Smooth muscle cell (in vitro differentiated cells): Measurements from ENCODE around the gene BANP. TPM values are rescaled to one million over a fixed set of nuclear protein-coding genes. Genes with fewer than 3 reads are reported as not detected.
"Not testable (repeated sequence)": the region's sequence is repeated elsewhere in the genome, so short reads cannot be mapped to it uniquely, and the experiment has no call there.

Experiments used
- DNase-seq: peaks from one replicate; lab custom pipeline; 2025; ENCODE audit not compliant: unreplicated experiment; lab: John Stamatoyannopoulos, UW
- H2AFZ ChIP-seq: fragments of 200-600 bp; sonication (generic); 2 replicates; pipeline ENCODE4 v1.6.0; 2016; ENCODE audit warnings: antibody characterized with exemption, low read depth, mild to moderate bottlenecking
- H3F3A ChIP-seq: fragments of 200-600 bp; sonication (generic); 2 replicates; pipeline ENCODE4 v1.6.0; 2017; ENCODE audit warnings: antibody characterized with exemption, low read depth
- H3K27ac ChIP-seq: fragments of 200-600 bp; sonication (generic); 2 replicates; pipeline ENCODE4 v1.5.1; 2016; ENCODE audit warnings: low read depth, mild to moderate bottlenecking
- H3K27me3 ChIP-seq: fragments of 200-600 bp; sonication (generic); 2 replicates; pipeline ENCODE4 v1.6.1; 2016; ENCODE audit warnings: low read depth, mild to moderate bottlenecking
- H3K36me3 ChIP-seq: fragments of 200-600 bp; sonication (generic); 2 replicates; pipeline ENCODE4 v1.5.1; 2016; ENCODE audit warnings: low read depth
- H3K4me1 ChIP-seq: fragments of 200-600 bp; sonication (generic); 2 replicates; pipeline ENCODE4 v1.5.1; 2016; ENCODE audit warnings: low read depth
- H3K4me2 ChIP-seq: fragments of 200-600 bp; sonication (generic); 2 replicates; pipeline ENCODE4 v1.6.0; 2016; ENCODE audit warnings: mild to moderate bottlenecking
- H3K4me3 ChIP-seq: fragments of 200-600 bp; sonication (generic); 2 replicates; pipeline ENCODE4 v1.5.1; 2016; ENCODE audit warnings: mild to moderate bottlenecking
- H3K79me2 ChIP-seq: fragments of 200-600 bp; sonication (generic); 2 replicates; pipeline ENCODE4 v1.6.0; 2016; ENCODE audit warnings: low read depth, mild to moderate bottlenecking
- H3K9ac ChIP-seq: fragments of 200-600 bp; sonication (generic); 2 replicates; pipeline ENCODE4 v1.6.0; 2016; ENCODE audit warnings: low read depth
- H3K9me3 ChIP-seq: fragments of 200-600 bp; sonication (generic); replicated peaks from 2 replicates; pipeline ENCODE4 v1.5.1; 2016; ENCODE audit warnings: low read depth
- H4K20me1 ChIP-seq: fragments of 200-600 bp; sonication (generic); 2 replicates; pipeline ENCODE4 v1.6.0; 2016; ENCODE audit warnings: low read depth
- WGBS: methylation state at CpG from one replicate; pipeline ENCODE4 v1.1.7; 2016; ENCODE audit warnings: low lambda C conversion rate; 5-methylcytosine and 5-hydroxymethylcytosine counted together
- polyA plus RNA-seq: library from polyadenylated mRNA; unstranded; fragments of >200 nt; fragmentation: Nextera tagmentation; extraction: Ambion mirVana; gene quantifications from 2 replicates; pipeline ENCODE4 v1.2.1, GENCODE V29; 2016
- total RNA-seq: library from RNA; depleted of rRNA; stranded (reverse); fragments of >200 nt; gene quantifications from 2 replicates; pipeline ENCODE4 v1.2.3, GENCODE V29; 2014
- TF ChIP-seq, protein P1 (sequence below): fragments of 200-600 bp; sonication (generic); IDR thresholded peaks from 2 replicates; pipeline ENCODE4 v1.5.1; 2017; ENCODE audit warnings: borderline replicate concordance, mild to moderate bottlenecking, antibody characterized with exemption; ENCODE audit not compliant: insufficient read depth, poor library complexity, severe bottlenecking

BANP gene
- total and polyA plus RNA-seq, 2 experiments from 2014 or later: 11.5 to 19.5 TPM

DNA sequence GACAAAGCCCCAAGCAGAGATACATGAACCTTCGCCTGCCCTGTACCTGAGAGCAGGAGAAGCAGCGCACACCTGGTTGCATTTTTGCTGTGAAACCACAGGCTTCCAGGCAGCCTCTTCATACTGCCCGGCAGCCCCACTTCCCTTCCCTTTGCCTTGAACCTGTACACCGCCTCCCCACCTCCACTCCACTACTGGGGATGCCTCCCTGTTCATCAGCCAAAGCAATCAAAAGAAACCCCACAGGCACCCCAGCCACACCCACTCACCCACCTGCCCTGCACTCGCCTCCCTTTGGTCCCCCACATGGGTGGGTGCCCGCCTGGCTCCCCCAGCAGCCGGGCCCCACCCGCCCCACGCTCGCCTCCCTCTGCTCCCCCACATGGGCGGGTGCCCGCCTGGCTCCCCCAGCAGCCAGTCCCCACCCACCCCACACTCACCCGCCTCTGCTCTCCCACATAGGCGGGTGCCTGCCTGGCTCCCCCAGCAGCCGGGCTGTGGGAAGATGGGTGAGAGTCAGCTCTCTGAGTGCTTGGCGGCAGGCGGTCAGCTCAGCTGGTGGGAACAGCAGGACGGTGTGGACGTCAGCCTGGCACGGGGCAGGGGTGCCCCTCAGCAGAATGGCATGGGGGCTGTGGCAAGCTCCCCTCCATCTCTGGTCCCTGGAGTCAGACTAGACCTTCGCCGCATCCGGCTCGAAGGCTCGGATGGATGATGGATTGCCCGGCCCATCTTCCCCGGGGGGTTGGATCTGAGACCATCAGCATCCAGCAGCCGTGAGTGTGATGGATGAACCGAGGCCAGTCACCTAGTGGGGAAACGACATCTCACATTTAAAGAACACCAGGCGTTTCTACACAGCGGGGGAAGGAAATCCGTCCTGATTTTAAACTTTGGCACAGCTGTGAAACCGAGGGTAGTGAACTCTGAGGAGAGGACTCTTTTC is 135.6 kb downstream of the BANP start:
- no peaks in the 10 kb centered on the region for H3F3A ChIP-seq
- H3K27me3 ChIP-seq: no peaks in the 10 kb centered on the region
- H3K4me2 ChIP-seq: no peak overlapping the region
- no peaks in the 10 kb centered on the region for H3K4me1 ChIP-seq
- no peak for DNase-seq
- no peak overlapping the region for H2AFZ ChIP-seq
- TF ChIP-seq, protein P1, sequence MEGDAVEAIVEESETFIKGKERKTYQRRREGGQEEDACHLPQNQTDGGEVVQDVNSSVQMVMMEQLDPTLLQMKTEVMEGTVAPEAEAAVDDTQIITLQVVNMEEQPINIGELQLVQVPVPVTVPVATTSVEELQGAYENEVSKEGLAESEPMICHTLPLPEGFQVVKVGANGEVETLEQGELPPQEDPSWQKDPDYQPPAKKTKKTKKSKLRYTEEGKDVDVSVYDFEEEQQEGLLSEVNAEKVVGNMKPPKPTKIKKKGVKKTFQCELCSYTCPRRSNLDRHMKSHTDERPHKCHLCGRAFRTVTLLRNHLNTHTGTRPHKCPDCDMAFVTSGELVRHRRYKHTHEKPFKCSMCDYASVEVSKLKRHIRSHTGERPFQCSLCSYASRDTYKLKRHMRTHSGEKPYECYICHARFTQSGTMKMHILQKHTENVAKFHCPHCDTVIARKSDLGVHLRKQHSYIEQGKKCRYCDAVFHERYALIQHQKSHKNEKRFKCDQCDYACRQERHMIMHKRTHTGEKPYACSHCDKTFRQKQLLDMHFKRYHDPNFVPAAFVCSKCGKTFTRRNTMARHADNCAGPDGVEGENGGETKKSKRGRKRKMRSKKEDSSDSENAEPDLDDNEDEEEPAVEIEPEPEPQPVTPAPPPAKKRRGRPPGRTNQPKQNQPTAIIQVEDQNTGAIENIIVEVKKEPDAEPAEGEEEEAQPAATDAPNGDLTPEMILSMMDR: no peak
- no peaks in the 10 kb centered on the region for H4K20me1 ChIP-seq
- H3K9ac ChIP-seq: no peak overlapping the region
- H3K9me3 ChIP-seq: no peaks in the 10 kb centered on the region
- H3K36me3 ChIP-seq: no peaks in the 10 kb centered on the region
- H3K27ac ChIP-seq: no peak overlapping the region
- no peak overlapping the region for H3K4me3 ChIP-seq
- no peaks in the 10 kb centered on the region for H3K79me2 ChIP-seq
- WGBS: 96% methylated on average over 27 of the region's 34 CpGs

DNA sequence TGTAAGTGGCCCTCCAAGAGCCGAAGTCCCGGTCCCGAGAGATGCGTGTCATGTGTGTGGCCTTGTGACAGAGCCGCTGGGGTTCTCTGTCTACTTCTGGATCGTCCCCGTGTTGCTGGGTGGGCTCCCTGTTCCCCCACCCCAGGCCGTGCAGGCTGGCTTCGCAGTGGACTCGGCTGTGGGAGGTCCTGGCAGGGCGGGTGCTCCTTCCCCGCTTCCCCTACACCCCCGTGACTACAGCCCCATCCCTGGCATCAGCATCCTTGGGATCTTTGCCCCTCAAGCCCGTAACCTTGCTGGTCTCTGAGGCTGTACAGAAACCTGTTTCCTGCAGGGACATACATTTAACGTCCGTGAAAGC is 136.3 kb downstream of the BANP start:
- Histone ChIP-seq H3K4me1 (no peaks in the 10 kb centered on the region), H3K36me3 (no peaks in the 10 kb centered on the region)
- 93% methylated on average over 16 of the region's 16 CpGs for WGBS

DNA sequence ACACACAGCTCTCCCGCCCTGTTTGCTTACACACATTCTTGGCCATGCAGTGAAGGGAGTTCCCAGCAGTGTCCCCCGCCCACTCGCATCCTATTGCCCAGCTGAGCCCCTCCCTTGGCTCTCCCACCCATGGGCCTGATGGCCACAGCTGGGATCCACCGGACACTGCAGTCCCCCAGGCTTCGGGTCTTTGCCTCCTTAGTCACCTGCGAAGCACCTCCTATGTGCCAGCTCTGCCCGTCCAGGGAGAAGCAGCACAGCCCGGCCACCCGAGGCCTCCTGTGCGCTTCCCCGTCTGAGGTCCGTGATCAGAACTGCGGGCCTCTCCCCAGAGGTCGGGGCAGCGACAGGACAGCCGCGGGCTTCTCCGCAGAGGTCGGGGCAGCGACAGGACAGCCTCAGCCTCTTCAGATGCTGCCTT is 136.9 kb downstream of the BANP start:
- Histone ChIP-seq H4K20me1 (no peaks in the 10 kb centered on the region), H3K36me3 (no peaks in the 10 kb centered on the region), H3K27me3 (no peaks in the 10 kb centered on the region), H3K4me2 (no peak overlapping the region), H3K9ac (no peak overlapping the region), H3K4me3 (no peak overlapping the region), H3K27ac (no peak overlapping the region), H3K4me1 (no peaks in the 10 kb centered on the region), H3K9me3 (no peaks in the 10 kb centered on the region), H3K79me2 (no peaks in the 10 kb centered on the region), H3F3A (no peaks in the 10 kb centered on the region), H2AFZ (no peak overlapping the region)
- TF ChIP-seq, protein P1: no peak
- 86% methylated on average over 20 of the region's 20 CpGs for WGBS
- no peak for DNase-seq

More for the DNA sequence above, 136.3 kb downstream of the BANP start:
- Histone ChIP-seq H3K27ac (no peak overlapping the region), H3F3A (no peaks in the 10 kb centered on the region), H3K9ac (no peak overlapping the region), H3K79me2 (no peaks in the 10 kb centered on the region), H3K9me3 (no peaks in the 10 kb centered on the region), H3K4me3 (no peak overlapping the region), H4K20me1 (no peaks in the 10 kb centered on the region), H2AFZ (no peak overlapping the region), H3K27me3 (no peaks in the 10 kb centered on the region), H3K4me2 (no peak overlapping the region)
- DNase-seq: no peak
- TF ChIP-seq, protein P1: no peak

DNA sequence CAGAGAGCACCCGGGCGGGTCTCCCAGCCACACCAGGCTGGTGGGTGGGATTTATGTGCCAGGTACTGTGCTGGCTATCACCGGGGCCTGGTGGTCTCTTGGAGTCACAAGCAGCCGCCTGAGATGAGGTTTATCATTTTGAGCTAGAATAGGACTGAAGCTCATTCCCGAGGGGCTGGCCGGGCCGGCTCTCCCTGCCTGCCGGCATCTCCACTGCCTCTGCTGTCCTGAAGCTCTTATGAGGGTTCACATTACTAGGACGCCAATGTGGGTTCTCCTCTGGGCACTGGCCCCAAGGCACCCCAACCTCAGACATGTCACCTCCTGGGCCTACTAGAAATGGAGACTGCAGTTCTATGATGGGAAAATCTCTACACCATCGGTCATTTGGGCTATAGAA is 137.4 kb downstream of the BANP start:
- H3K27me3 ChIP-seq, H4K20me1 ChIP-seq, H3K79me2 ChIP-seq, H3K9ac ChIP-seq, H3K4me3 ChIP-seq, H3K36me3 ChIP-seq, H3K9me3 ChIP-seq, H3K4me2 ChIP-seq, H3K27ac ChIP-seq, H2AFZ ChIP-seq, H3F3A ChIP-seq, H3K4me1 ChIP-seq, DNase-seq: not testable (repeated sequence)
- 84% methylated on average over 10 of the region's 10 CpGs for WGBS

DNA sequence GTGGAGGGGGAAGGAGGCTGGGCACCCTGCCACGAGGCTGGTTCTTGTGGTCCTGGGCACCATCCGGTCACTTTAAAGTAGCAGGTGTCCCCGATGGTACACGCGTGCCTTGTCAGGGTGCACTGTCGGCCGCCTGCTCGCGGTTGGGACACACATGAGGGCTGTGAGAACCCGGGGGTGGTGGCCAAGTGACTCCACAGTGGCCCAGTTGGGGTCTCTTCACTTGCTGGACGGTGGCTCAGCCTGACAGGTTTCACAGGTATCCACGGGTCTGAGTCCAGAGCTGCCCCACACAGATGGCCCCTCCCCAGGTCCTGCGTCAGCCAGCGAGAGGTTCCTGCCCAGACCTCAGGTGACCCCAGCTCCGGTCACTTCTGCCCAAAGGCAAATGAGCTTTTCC is 137.8 kb downstream of the BANP start:
- H3K9me3 ChIP-seq, H4K20me1 ChIP-seq, H3K27ac ChIP-seq, H3F3A ChIP-seq, H2AFZ ChIP-seq, H3K4me2 ChIP-seq, H3K79me2 ChIP-seq, DNase-seq, H3K27me3 ChIP-seq, H3K4me3 ChIP-seq, H3K36me3 ChIP-seq, H3K4me1 ChIP-seq, H3K9ac ChIP-seq: not testable (repeated sequence)
- WGBS: 97% methylated on average over 13 of the region's 15 CpGs

DNA sequence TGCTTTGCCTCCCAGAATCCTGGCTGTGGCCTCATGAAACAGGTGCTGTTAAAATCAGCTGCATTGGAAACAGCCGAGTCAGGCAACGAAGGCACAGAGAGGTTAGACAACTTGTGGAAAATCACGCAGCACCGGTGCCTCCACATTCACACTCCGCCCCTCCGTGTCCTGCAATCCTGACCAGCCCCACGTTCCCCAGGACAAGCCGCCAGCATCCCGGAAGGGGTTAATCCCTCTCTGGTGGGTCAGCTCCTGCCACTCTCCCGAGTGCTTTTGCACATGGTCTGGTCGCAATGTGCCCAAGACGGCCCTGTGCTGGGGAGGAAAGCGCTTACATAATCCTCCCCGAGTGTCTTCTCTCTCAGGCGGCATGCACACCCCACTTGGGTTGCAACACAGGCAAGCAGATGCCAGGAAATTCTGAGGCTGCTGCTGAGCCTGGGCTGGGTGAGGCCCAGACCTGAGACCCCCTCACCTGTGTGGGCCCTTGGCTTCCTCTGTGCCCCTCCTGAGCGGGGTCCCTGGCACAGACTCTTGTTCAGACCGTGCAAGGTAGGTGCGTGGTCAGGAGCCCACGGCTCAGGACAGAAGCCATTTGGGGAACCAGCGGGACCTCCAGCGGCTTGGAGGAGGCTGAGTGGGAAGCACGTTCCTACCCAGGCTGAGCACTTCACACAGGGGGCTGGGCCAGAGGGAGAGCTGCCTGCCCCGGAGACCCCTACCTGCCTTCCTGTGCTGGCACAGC is 138.6 kb downstream of the BANP start:
- H2AFZ ChIP-seq, H3F3A ChIP-seq, H3K4me2 ChIP-seq, H3K27me3 ChIP-seq, H3K9ac ChIP-seq, H3K4me3 ChIP-seq, H3K27ac ChIP-seq, H3K79me2 ChIP-seq, H3K36me3 ChIP-seq, H3K9me3 ChIP-seq, H4K20me1 ChIP-seq, H3K4me1 ChIP-seq, DNase-seq: not testable (repeated sequence)
- 70% methylated on average over 23 of the region's 23 CpGs for WGBS
